HK-2 (cell line): Measurements from ENCODE around the gene FAM240A.

ENCODE experiments used
- DNase-seq: peaks from one replicate; pipeline ENCODE4 v3.0.0-alpha.2; 2018; ENCODE audit not compliant: unreplicated experiment

FAM240A gene

DNA sequence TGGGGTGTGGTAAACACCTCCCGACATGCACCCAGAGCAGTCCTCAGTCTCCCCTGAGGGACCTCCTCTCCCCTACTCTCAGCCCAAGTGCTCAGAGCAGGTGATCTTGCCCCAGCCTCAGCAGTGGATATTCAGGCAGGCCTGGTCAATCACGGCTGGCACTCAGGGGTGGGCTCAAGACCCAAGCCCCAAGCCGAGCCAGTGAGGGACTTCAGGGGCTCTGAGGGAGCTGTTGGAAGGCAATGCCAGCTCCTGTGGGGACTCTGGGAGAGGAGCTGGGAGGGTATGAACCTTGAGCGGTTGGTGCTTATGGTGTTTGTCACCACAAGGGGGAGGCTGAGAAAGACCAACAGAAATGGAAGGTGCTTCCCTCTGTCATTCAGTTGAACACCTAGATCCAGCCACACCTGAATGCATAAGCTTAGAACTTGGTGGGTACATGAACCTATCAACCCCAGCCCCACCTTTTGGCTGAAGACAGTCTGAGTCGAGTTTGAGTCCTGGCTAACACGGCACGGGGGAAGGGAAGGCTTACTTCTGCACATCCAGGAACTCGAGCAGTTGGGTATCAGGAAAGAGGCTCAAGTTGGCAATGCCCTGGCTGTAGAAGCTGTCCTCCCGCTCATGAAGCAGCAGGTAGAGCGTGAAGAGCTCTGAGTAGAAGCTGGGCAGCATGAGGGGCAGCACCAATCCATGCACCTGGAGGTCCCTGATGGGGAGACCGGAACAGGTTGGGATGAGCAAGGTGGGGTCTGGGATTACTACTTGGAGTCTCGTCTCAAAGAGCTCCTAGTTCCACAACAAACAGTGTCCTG lies 61.9 kb downstream of the FAM240A start:
- no peak for DNase-seq

DNA sequence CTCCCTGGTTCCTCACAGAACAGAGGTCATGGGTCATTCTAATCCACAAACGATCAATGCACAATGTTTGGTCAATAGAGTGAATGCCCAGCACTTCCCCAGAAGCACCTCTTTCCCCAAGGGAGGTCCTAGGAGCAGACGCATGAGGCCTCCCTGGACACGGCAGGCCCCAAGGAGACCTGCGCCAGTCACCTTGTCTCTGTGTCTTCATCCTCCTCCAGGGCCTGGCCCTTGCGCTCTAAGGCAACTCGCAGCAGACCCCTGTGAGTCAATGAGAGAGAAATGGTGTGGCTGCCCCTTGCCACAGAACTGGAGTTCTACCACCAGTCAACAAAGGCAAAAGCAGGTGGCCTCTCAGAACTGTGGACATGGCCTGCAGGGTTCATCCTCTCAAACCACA lies 63.1 kb downstream of the FAM240A start:
- no peak for DNase-seq
